Mononuclear cell (primary cell): ENCODE measurements around the gene ARHGEF12. TPM values are rescaled to one million over a fixed set of nuclear protein-coding genes. Genes with fewer than 3 reads are reported as not detected.

Experiments
- H3K27me3 ChIP-seq: 2 replicates; pipeline ENCODE4 v1.6.0; 2011; ENCODE audit warnings: low read length, control low read depth; ENCODE audit not compliant: insufficient read depth
- H3K4me1 ChIP-seq: 2 replicates; pipeline ENCODE4 v1.5.1; 2011; ENCODE audit warnings: mild to moderate bottlenecking, low read length, control low read depth; ENCODE audit not compliant: insufficient read depth
- H3K4me3 ChIP-seq: 2 replicates; pipeline ENCODE4 v1.5.1; 2011; ENCODE audit warnings: mild to moderate bottlenecking, low read length, moderate library complexity
- H3K9me3 ChIP-seq: 2 replicates; pipeline ENCODE4 v1.5.1; 2011; ENCODE audit warnings: low read depth, mild to moderate bottlenecking, control low read depth, low read length
- total RNA-seq: library from RNA; depleted of rRNA; stranded (reverse); fragments of >200 nt; gene quantifications from one replicate; pipeline ENCODE4 v1.2.3, GENCODE V29; 2012

Gene ARHGEF12
- total RNA-seq, 1 donor, result 12.9 TPM

- Histone ChIP-seq H3K4me1 (no peaks in the 10 kb centered on the region), H3K27me3 (peaks cover 24% of the 10 kb centered on the region), H3K9me3 (no peaks in the 10 kb centered on the region), H3K4me3 (no peak overlapping the region)
Measured at GRCh38 chr11:120398132-120398531, 61.9 kb downstream of the ARHGEF12 start.

- Histone ChIP-seq H3K27me3 (peaks cover 28% of the 10 kb centered on the region), H3K4me3 (no peak overlapping the region), H3K9me3 (no peaks in the 10 kb centered on the region), H3K4me1 (no peaks in the 10 kb centered on the region)
Measured at GRCh38 chr11:120399307-120399706, 63.1 kb downstream of the ARHGEF12 start.

GRCh38 chr11:120400564-120401364 lies 64.6 kb downstream of the ARHGEF12 start:
- Histone ChIP-seq H3K27me3 (peaks cover 28% of the 10 kb centered on the region), H3K4me1 (no peaks in the 10 kb centered on the region), H3K4me3 (no peak overlapping the region), H3K9me3 (no peaks in the 10 kb centered on the region)

GRCh38 chr11:120401506-120401905 lies 65.3 kb downstream of the ARHGEF12 start:
- no peaks in the 10 kb centered on the region for H3K9me3 ChIP-seq
- H3K4me3 ChIP-seq, result no peak overlapping the region
- peaks cover 28% of the 10 kb centered on the region for H3K27me3 ChIP-seq
- H3K4me1 ChIP-seq, result no peaks in the 10 kb centered on the region

GRCh38 chr11:120403966-120404365 lies 67.8 kb downstream of the ARHGEF12 start:
- peaks cover 17% of the 10 kb centered on the region for H3K27me3 ChIP-seq
- H3K4me1 ChIP-seq, result no peaks in the 10 kb centered on the region
- no peaks in the 10 kb centered on the region for H3K9me3 ChIP-seq
- no peak overlapping the region for H3K4me3 ChIP-seq

GRCh38 chr11:120404495-120404894 lies 68.3 kb downstream of the ARHGEF12 start:
- peaks cover 17% of the 10 kb centered on the region for H3K27me3 ChIP-seq
- no peaks in the 10 kb centered on the region for H3K4me1 ChIP-seq
- no peaks in the 10 kb centered on the region for H3K9me3 ChIP-seq
- H3K4me3 ChIP-seq, result no peak overlapping the region

- no peaks in the 10 kb centered on the region for H3K27me3 ChIP-seq
- H3K4me3 ChIP-seq, result no peak overlapping the region
- H3K9me3 ChIP-seq, result no peaks in the 10 kb centered on the region
- H3K4me1 ChIP-seq, result no peaks in the 10 kb centered on the region
Measured at GRCh38 chr11:120409655-120410054, 73.4 kb downstream of the ARHGEF12 start.

GRCh38 chr11:120410622-120411380 lies 74.6 kb downstream of the ARHGEF12 start:
- Histone ChIP-seq H3K27me3 (no peaks in the 10 kb centered on the region), H3K9me3 (no peaks in the 10 kb centered on the region)

GRCh38 chr11:120413480-120413879 lies 77.3 kb downstream of the ARHGEF12 start:
- Histone ChIP-seq H3K4me1 (no peaks in the 10 kb centered on the region), H3K27me3 (no peaks in the 10 kb centered on the region), H3K4me3 (no peak overlapping the region), H3K9me3 (no peaks in the 10 kb centered on the region)

More at GRCh38 chr11:120410622-120411380, 74.6 kb downstream of the ARHGEF12 start:
- Histone ChIP-seq H3K4me1 (no peaks in the 10 kb centered on the region), H3K4me3 (no peak overlapping the region)

GRCh38 chr11:120420572-120420971 lies 84.4 kb downstream of the ARHGEF12 start:
- no peak overlapping the region for H3K4me3 ChIP-seq
- peaks cover 6% of the 10 kb centered on the region for H3K4me1 ChIP-seq
- no peaks in the 10 kb centered on the region for H3K9me3 ChIP-seq
- no peaks in the 10 kb centered on the region for H3K27me3 ChIP-seq

GRCh38 chr11:120424185-120424969 lies 88.2 kb downstream of the ARHGEF12 start:
- Histone ChIP-seq H3K4me3 (no peak overlapping the region), H3K9me3 (no peaks in the 10 kb centered on the region), H3K4me1 (peaks cover 6% of the 10 kb centered on the region), H3K27me3 (no peaks in the 10 kb centered on the region)

- H3K4me1 ChIP-seq, result peaks cover 6% of the 10 kb centered on the region
- H3K9me3 ChIP-seq, result no peaks in the 10 kb centered on the region
- no peak overlapping the region for H3K4me3 ChIP-seq
- H3K27me3 ChIP-seq, result no peaks in the 10 kb centered on the region
Measured at GRCh38 chr11:120424970-120425332, 88.7 kb downstream of the ARHGEF12 start.

GRCh38 chr11:120425527-120425926 lies 89.3 kb downstream of the ARHGEF12 start:
- H3K4me1 ChIP-seq, result peaks cover 6% of the 10 kb centered on the region
- no peak overlapping the region for H3K4me3 ChIP-seq
- no peaks in the 10 kb centered on the region for H3K9me3 ChIP-seq
- H3K27me3 ChIP-seq, result no peaks in the 10 kb centered on the region

GRCh38 chr11:120430146-120430545 lies 93.9 kb downstream of the ARHGEF12 start:
- Histone ChIP-seq H3K27me3 (no peaks in the 10 kb centered on the region), H3K4me3 (no peak overlapping the region), H3K4me1 (peaks cover 2% of the 10 kb centered on the region), H3K9me3 (no peaks in the 10 kb centered on the region)

GRCh38 chr11:120431633-120432032 lies 95.4 kb downstream of the ARHGEF12 start:
- Histone ChIP-seq H3K27me3 (no peaks in the 10 kb centered on the region), H3K4me1 (no peaks in the 10 kb centered on the region), H3K9me3 (no peaks in the 10 kb centered on the region), H3K4me3 (no peak overlapping the region)
